ENCODE measurements around the gene RSBN1L.

RSBN1L gene

GRCh38 chr7:77736991-77737390 is 40.7 kb downstream of the RSBN1L start:
- no peaks in the 10 kb centered on the region for H3K9me3 ChIP-seq (ENCODE audit: low read length)
- H3K9ac ChIP-seq (ENCODE audit: low read length) = no peak overlapping the region
- H3K4me3 ChIP-seq (ENCODE audit: low read depth in 1 of 2, low read length in 2 of 2) = no peak overlapping the region
- peaks cover 5% of the 10 kb centered on the region for H3K4me1 ChIP-seq (ENCODE audit: insufficient read depth, low read length)
- H3K27me3 ChIP-seq (ENCODE audit: control insufficient read depth in 1 of 2, insufficient read depth in 2 of 2, low read length in 2 of 2) = no peaks in the 10 kb centered on the region
- H3K36me3 ChIP-seq (ENCODE audit: insufficient read depth, low read length) = peaks cover 14% of the 10 kb centered on the region
- H3K27ac ChIP-seq (ENCODE audit: low read depth, low read length) = no peak overlapping the region

- Histone ChIP-seq H3K4me3 (ENCODE audit: low read depth in 1 of 2, low read length in 2 of 2) (no peak overlapping the region), H3K27ac (ENCODE audit: low read depth, low read length) (no peak overlapping the region), H3K4me1 (ENCODE audit: insufficient read depth, low read length) (peaks cover 5% of the 10 kb centered on the region), H3K36me3 (ENCODE audit: insufficient read depth, low read length) (peaks cover 14% of the 10 kb centered on the region), H3K9me3 (ENCODE audit: low read length) (no peaks in the 10 kb centered on the region), H3K9ac (ENCODE audit: low read length) (no peak overlapping the region), H3K27me3 (ENCODE audit: control insufficient read depth in 1 of 2, insufficient read depth in 2 of 2, low read length in 2 of 2) (no peaks in the 10 kb centered on the region)
These were observed 42.1 kb downstream of the RSBN1L start for GRCh38 chr7:77738382-77738781.

DNA sequence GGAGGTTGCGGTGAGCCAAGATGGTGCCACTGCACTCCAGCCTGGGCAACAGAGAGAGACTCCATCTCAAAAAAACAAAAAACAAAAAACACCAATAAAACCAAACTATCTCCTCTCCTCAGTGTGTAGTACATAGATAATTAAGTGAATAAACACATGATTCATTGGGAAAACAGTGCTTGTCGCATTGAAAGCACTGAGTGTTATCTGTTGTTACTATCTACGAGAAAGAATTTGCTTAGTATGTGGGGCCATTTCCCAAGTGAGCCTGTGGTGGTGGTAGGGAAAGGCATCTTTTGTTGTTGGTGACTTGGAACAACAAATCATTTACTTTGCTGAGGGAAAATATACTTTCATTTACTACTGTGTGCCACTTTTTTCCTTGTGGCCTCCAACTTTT is 42.6 kb downstream of the RSBN1L start:
- no peak overlapping the region for H3K9ac ChIP-seq (ENCODE audit: low read length)
- H3K27me3 ChIP-seq (ENCODE audit: control insufficient read depth in 1 of 2, insufficient read depth in 2 of 2, low read length in 2 of 2) = no peaks in the 10 kb centered on the region
- peaks cover 14% of the 10 kb centered on the region for H3K36me3 ChIP-seq (ENCODE audit: insufficient read depth, low read length)
- H3K27ac ChIP-seq (ENCODE audit: low read depth, low read length) = no peak overlapping the region
- peaks cover 5% of the 10 kb centered on the region for H3K4me1 ChIP-seq (ENCODE audit: insufficient read depth, low read length)
- no peak overlapping the region for H3K4me3 ChIP-seq (ENCODE audit: low read depth in 1 of 2, low read length in 2 of 2)
- no peaks in the 10 kb centered on the region for H3K9me3 ChIP-seq (ENCODE audit: low read length)

DNA sequence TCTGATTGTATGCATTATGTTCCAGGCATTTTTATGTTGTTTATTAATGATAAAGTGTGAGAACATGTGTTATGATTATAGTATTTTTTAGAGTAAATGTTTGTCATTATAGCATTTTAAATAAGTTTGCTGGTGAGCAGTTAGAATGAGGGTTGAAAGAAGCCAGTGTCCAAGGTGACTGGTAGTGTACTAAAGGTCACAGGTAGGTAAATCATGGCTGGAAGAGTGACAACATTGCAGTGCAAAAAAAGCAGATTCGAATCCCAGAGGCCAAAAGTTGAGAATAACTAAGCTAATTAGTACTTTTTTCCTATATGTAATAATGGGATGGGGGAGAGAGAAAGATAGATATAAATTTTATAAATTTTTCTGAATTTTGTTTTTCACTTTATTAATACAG is 44.0 kb downstream of the RSBN1L start:
- Histone ChIP-seq H3K27me3 (ENCODE audit: control insufficient read depth in 1 of 2, insufficient read depth in 2 of 2, low read length in 2 of 2) (no peaks in the 10 kb centered on the region), H3K9ac (ENCODE audit: low read length) (no peak overlapping the region), H3K9me3 (ENCODE audit: low read length) (no peaks in the 10 kb centered on the region), H3K4me3 (ENCODE audit: low read depth in 1 of 2, low read length in 2 of 2) (no peak overlapping the region), H3K27ac (ENCODE audit: low read depth, low read length) (no peak overlapping the region), H3K4me1 (ENCODE audit: insufficient read depth, low read length) (peaks cover 5% of the 10 kb centered on the region), H3K36me3 (ENCODE audit: insufficient read depth, low read length) (peaks cover 14% of the 10 kb centered on the region)

GRCh38 chr7:77743518-77743917 is 47.3 kb downstream of the RSBN1L start:
- H3K36me3 ChIP-seq (ENCODE audit: insufficient read depth, low read length) = peaks cover 5% of the 10 kb centered on the region
- H3K27me3 ChIP-seq (ENCODE audit: control insufficient read depth in 1 of 2, insufficient read depth in 2 of 2, low read length in 2 of 2) = no peaks in the 10 kb centered on the region
- peaks cover 12% of the 10 kb centered on the region for H3K4me1 ChIP-seq (ENCODE audit: insufficient read depth, low read length)
- H3K27ac ChIP-seq (ENCODE audit: low read depth, low read length) = no peak overlapping the region
- no peaks in the 10 kb centered on the region for H3K9me3 ChIP-seq (ENCODE audit: low read length)
- no peak overlapping the region for H3K4me3 ChIP-seq (ENCODE audit: low read depth in 1 of 2, low read length in 2 of 2)
- no peak overlapping the region for H3K9ac ChIP-seq (ENCODE audit: low read length)

DNA sequence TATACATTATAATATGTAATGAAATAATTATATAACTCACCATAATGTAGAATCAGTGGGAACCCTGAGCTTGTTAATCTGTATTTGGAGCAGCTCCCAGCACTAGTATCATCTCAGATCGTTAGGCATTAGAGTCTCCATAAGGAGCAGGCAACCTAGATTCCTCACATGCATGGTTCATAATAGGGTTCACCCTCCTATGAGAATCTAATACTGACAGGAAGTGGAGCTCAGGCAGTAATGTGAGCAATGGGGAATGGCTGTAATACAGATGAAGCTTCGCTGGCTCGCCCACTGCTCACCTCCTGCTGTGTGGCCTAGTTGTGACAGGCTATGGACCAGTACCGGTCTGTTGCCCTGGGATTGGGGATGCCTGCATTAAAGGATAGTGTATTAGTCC is 49.5 kb downstream of the RSBN1L start:
- peaks cover 12% of the 10 kb centered on the region for H3K4me1 ChIP-seq (ENCODE audit: insufficient read depth, low read length)
- H3K27ac ChIP-seq (ENCODE audit: low read depth, low read length) = no peak overlapping the region
- H3K9me3 ChIP-seq (ENCODE audit: low read length) = no peaks in the 10 kb centered on the region
- H3K9ac ChIP-seq (ENCODE audit: low read length) = no peak overlapping the region
- no peaks in the 10 kb centered on the region for H3K27me3 ChIP-seq (ENCODE audit: control insufficient read depth in 1 of 2, insufficient read depth in 2 of 2, low read length in 2 of 2)
- peaks cover 4% of the 10 kb centered on the region for H3K36me3 ChIP-seq (ENCODE audit: insufficient read depth, low read length)
- no peak overlapping the region for H3K4me3 ChIP-seq (ENCODE audit: low read depth in 1 of 2, low read length in 2 of 2)

GRCh38 chr7:77746164-77746823 is 50.0 kb downstream of the RSBN1L start:
- H3K27me3 ChIP-seq (ENCODE audit: control insufficient read depth in 1 of 2, insufficient read depth in 2 of 2, low read length in 2 of 2) = no peaks in the 10 kb centered on the region
- H3K27ac ChIP-seq (ENCODE audit: low read depth, low read length) = no peak overlapping the region
- H3K4me3 ChIP-seq (ENCODE audit: low read depth in 1 of 2, low read length in 2 of 2) = no peak overlapping the region
- H3K9ac ChIP-seq (ENCODE audit: low read length) = no peak overlapping the region
- H3K4me1 ChIP-seq (ENCODE audit: insufficient read depth, low read length) = peaks cover 12% of the 10 kb centered on the region
- peaks cover 4% of the 10 kb centered on the region for H3K36me3 ChIP-seq (ENCODE audit: insufficient read depth, low read length)
- H3K9me3 ChIP-seq (ENCODE audit: low read length) = no peaks in the 10 kb centered on the region

- Histone ChIP-seq H3K4me3 (ENCODE audit: low read depth in 1 of 2, low read length in 2 of 2) (no peak overlapping the region), H3K4me1 (ENCODE audit: insufficient read depth, low read length) (peaks cover 12% of the 10 kb centered on the region), H3K9me3 (ENCODE audit: low read length) (no peaks in the 10 kb centered on the region), H3K9ac (ENCODE audit: low read length) (no peak overlapping the region), H3K36me3 (ENCODE audit: insufficient read depth, low read length) (peaks cover 4% of the 10 kb centered on the region), H3K27ac (ENCODE audit: low read depth, low read length) (no peak overlapping the region), H3K27me3 (ENCODE audit: control insufficient read depth in 1 of 2, insufficient read depth in 2 of 2, low read length in 2 of 2) (no peaks in the 10 kb centered on the region)
These were observed 50.5 kb downstream of the RSBN1L start for GRCh38 chr7:77746824-77747165.

GRCh38 chr7:77747178-77747577 is 50.9 kb downstream of the RSBN1L start:
- H3K27ac ChIP-seq (ENCODE audit: low read depth, low read length) = no peak overlapping the region

GRCh38 chr7:77747718-77748117 is 51.5 kb downstream of the RSBN1L start:
- no peaks in the 10 kb centered on the region for H3K9me3 ChIP-seq (ENCODE audit: low read length)
- H3K36me3 ChIP-seq (ENCODE audit: insufficient read depth, low read length) = peaks cover 4% of the 10 kb centered on the region
- H3K27ac ChIP-seq (ENCODE audit: low read depth, low read length) = no peak overlapping the region
- no peaks in the 10 kb centered on the region for H3K27me3 ChIP-seq (ENCODE audit: control insufficient read depth in 1 of 2, insufficient read depth in 2 of 2, low read length in 2 of 2)
- H3K4me3 ChIP-seq (ENCODE audit: low read depth in 1 of 2, low read length in 2 of 2) = no peak overlapping the region
- no peak overlapping the region for H3K9ac ChIP-seq (ENCODE audit: low read length)
- peaks cover 18% of the 10 kb centered on the region for H3K4me1 ChIP-seq (ENCODE audit: insufficient read depth, low read length)

More at GRCh38 chr7:77747178-77747577, 50.9 kb downstream of the RSBN1L start:
- Histone ChIP-seq H3K36me3 (ENCODE audit: insufficient read depth, low read length) (peaks cover 4% of the 10 kb centered on the region), H3K9ac (ENCODE audit: low read length) (no peak overlapping the region), H3K27me3 (ENCODE audit: control insufficient read depth in 1 of 2, insufficient read depth in 2 of 2, low read length in 2 of 2) (no peaks in the 10 kb centered on the region), H3K4me1 (ENCODE audit: insufficient read depth, low read length) (peaks cover 13% of the 10 kb centered on the region), H3K9me3 (ENCODE audit: low read length) (no peaks in the 10 kb centered on the region), H3K4me3 (ENCODE audit: low read depth in 1 of 2, low read length in 2 of 2) (no peak overlapping the region)

DNA sequence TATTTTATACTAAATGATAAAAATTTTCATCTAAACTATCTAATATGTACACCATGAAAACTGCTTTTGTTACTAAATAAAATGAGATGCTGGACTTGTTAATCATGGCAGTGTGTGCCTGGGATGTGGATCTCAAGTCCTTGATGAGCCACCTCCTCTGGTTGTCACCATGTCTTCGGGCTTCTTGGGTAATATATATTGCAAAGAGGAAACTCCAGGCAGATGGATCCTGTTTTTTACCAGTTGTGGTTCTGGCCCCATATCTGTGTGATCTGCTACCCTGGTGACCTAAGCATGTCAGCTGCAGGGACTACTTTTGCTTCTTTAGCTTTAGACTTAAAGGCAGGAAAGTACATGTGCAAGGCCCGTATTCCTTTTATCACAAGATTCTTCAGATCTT is 55.8 kb downstream of the RSBN1L start:
- H3K9me3 ChIP-seq (ENCODE audit: low read length) = no peaks in the 10 kb centered on the region
- H3K9ac ChIP-seq (ENCODE audit: low read length) = no peak overlapping the region
- peaks cover 4% of the 10 kb centered on the region for H3K36me3 ChIP-seq (ENCODE audit: insufficient read depth, low read length)
- H3K4me3 ChIP-seq (ENCODE audit: low read depth in 1 of 2, low read length in 2 of 2) = no peak overlapping the region
- peaks cover 23% of the 10 kb centered on the region for H3K4me1 ChIP-seq (ENCODE audit: insufficient read depth, low read length)
- no peak overlapping the region for H3K27ac ChIP-seq (ENCODE audit: low read depth, low read length)
- H3K27me3 ChIP-seq (ENCODE audit: control insufficient read depth in 1 of 2, insufficient read depth in 2 of 2, low read length in 2 of 2) = no peaks in the 10 kb centered on the region

GRCh38 chr7:77753173-77753572 is 56.9 kb downstream of the RSBN1L start:
- Histone ChIP-seq H3K4me3 (ENCODE audit: low read depth in 1 of 2, low read length in 2 of 2) (no peak overlapping the region), H3K4me1 (ENCODE audit: insufficient read depth, low read length) (peaks cover 13% of the 10 kb centered on the region), H3K9me3 (ENCODE audit: low read length) (no peaks in the 10 kb centered on the region), H3K27me3 (ENCODE audit: control insufficient read depth in 1 of 2, insufficient read depth in 2 of 2, low read length in 2 of 2) (no peaks in the 10 kb centered on the region), H3K27ac (ENCODE audit: low read depth, low read length) (no peak overlapping the region), H3K36me3 (ENCODE audit: insufficient read depth, low read length) (peaks cover 4% of the 10 kb centered on the region), H3K9ac (ENCODE audit: low read length) (no peak overlapping the region)

Measured in muscle layer of colon (tissue), 2 donors.